HG03432 (cell line): ENCODE data around the gene SAMD5.

Experiments used
- ATAC-seq: cut with Tn5 transposase; IDR thresholded peaks from one replicate; pipeline ENCODE4 v1.9.1; 2021; ENCODE audit warnings: mild to moderate bottlenecking, moderate library complexity; ENCODE audit not compliant: unreplicated experiment

Gene SAMD5

GRCh38 chr6:147508042-147508865, at the start of gene SAMD5:
Gene SAMD5 (plus strand): TSS chr6:147508690. CDS start chr6:147508929, 239 bp downstream.
- ATAC-seq, result peak; percentile 56

GRCh38 chr6:147459780-147460179, 48.7 kb upstream of the SAMD5 start:
- no peak for ATAC-seq

- ATAC-seq, result no peak
These were observed 44.8 kb upstream of the SAMD5 start for GRCh38 chr6:147463651-147464050.

- ATAC-seq, result no peak
These were observed 41.1 kb upstream of the SAMD5 start for GRCh38 chr6:147467428-147467827.

GRCh38 chr6:147467886-147468285, 40.6 kb upstream of the SAMD5 start:
- no peak for ATAC-seq

- ATAC-seq, result no peak
These were observed 39.9 kb upstream of the SAMD5 start for GRCh38 chr6:147468634-147469033.

GRCh38 chr6:147479857-147480256, 28.6 kb upstream of the SAMD5 start:
- no peak for ATAC-seq

GRCh38 chr6:147486683-147487082, 21.8 kb upstream of the SAMD5 start:
- ATAC-seq, result peak; percentile 82

GRCh38 chr6:147497472-147497871, 11.0 kb upstream of the SAMD5 start:
- ATAC-seq, result no peak

- ATAC-seq, result no peak
These were observed 4.9 kb upstream of the SAMD5 start for GRCh38 chr6:147503587-147503986.

- ATAC-seq, result no peak
These were observed 3.6 kb upstream of the SAMD5 start for GRCh38 chr6:147504848-147505247.

- ATAC-seq, result peak; percentile 48
These were observed 1.8 kb upstream of the SAMD5 start for GRCh38 chr6:147506704-147507114.

GRCh38 chr6:147507162-147508041, 1.1 kb upstream of the SAMD5 start:
- no peak for ATAC-seq

- ATAC-seq, result peak; percentile 26
These were observed 547 bp downstream of the SAMD5 start for GRCh38 chr6:147508866-147509608.

- peak; percentile 45 for ATAC-seq
These were observed 1.4 kb downstream of the SAMD5 start for GRCh38 chr6:147509891-147510290.

GRCh38 chr6:147510929-147511590, 2.6 kb downstream of the SAMD5 start:
- no peak for ATAC-seq

- ATAC-seq, result no peak
These were observed 6.3 kb downstream of the SAMD5 start for GRCh38 chr6:147514831-147515230.

- ATAC-seq, result no peak
These were observed 6.8 kb downstream of the SAMD5 start for GRCh38 chr6:147515327-147515726.

GRCh38 chr6:147522597-147522996, 14.1 kb downstream of the SAMD5 start:
- peak; percentile 68 for ATAC-seq

GRCh38 chr6:147525519-147526209, 17.2 kb downstream of the SAMD5 start:
- no peak for ATAC-seq
